Transverse colon (tissue), 4 donors: ENCODE measurements around the gene IGDCC3. TPM values are rescaled to one million over a fixed set of nuclear protein-coding genes. Genes with fewer than 3 reads are reported as not detected.

ENCODE experiments used
- DNase-seq: peaks from one replicate; pipeline ENCODE4 v3.0.0-alpha.2; 2019
- H3K27ac ChIP-seq, 4 donors: fragments of 200-600 bp; sonication (generic); 2 replicates each; pipeline ENCODE4 v1.5.1; 2016 to 2018; ENCODE audit warnings: inconsistent platforms in 4 of 4
- H3K27me3 ChIP-seq: fragments of 200-600 bp; sonication (generic); 2 replicates; pipeline ENCODE4 v1.5.1; 2017; ENCODE audit warnings: inconsistent platforms
- H3K36me3 ChIP-seq, 4 donors: fragments of 200-600 bp; sonication (generic); 2 replicates each; pipeline ENCODE4 v1.5.1; 2017 to 2019; ENCODE audit warnings: inconsistent platforms in 4 of 4
- H3K4me1 ChIP-seq, 4 donors: fragments of 200-600 bp; sonication (generic); 2 replicates each; pipeline ENCODE4 v1.5.1; 2017 to 2020; ENCODE audit warnings: inconsistent platforms in 4 of 4
- H3K4me3 ChIP-seq, 4 donors: fragments of 200-600 bp; sonication (generic); 1 replicate in 1 of 4; 2 replicates in 3 of 4; pipeline versions ENCODE4 v1.5.1 to v1.6.1; 2017 to 2019; ENCODE audit warnings: inconsistent platforms in 4 of 4
- H3K9me3 ChIP-seq, 2 donors: fragments of 200-600 bp; sonication (generic); 2 replicates each; pipeline ENCODE4 v1.5.1; 2017 to 2019; ENCODE audit warnings: inconsistent platforms in 2 of 2
- CTCF ChIP-seq, 5 experiments: fragments of 200-600 bp in 3 of 5; fragments of 450-650 bp in 2 of 5; sonication (generic) in 3 of 5; IDR thresholded peaks; 1 replicate in 2 of 5; 2 replicates in 3 of 5; pipeline ENCODE4 v1.5.1; 2016 to 2017; ENCODE audit warnings: antibody characterized with exemption in 5 of 5, inconsistent platforms in 3 of 5, mild to moderate bottlenecking in 2 of 5, moderate library complexity in 1 of 5
- EP300 ChIP-seq: sonication (generic); formaldehyde crosslinking; IDR thresholded peaks from one replicate; pipeline ENCODE4 v1.6.1; 2017; ENCODE audit warnings: antibody characterized with exemption, low read depth
- POLR2A ChIP-seq: fragments of 450-650 bp; IDR thresholded peaks from one replicate; pipeline ENCODE4 v1.6.1; 2016; ENCODE audit warnings: antibody characterized with exemption, mild to moderate bottlenecking, moderate library complexity
- POLR2AphosphoS5 ChIP-seq, 3 donors: sonication (generic); formaldehyde crosslinking; IDR thresholded peaks; one replicate each; pipeline ENCODE4 v1.6.1; 2016; ENCODE audit warnings: antibody characterized with exemption in 3 of 3
- WGBS, 2 donors: methylation state at CpG; one replicate each; pipeline ENCODE4 v1.1.5; 2018; ENCODE audit warnings: low coverage in 1 of 2; 5-methylcytosine and 5-hydroxymethylcytosine counted together
- in situ Hi-C, 4 donors: fragments of 200-750 bp; cut with MboI; loops; one replicate each; pipeline versions ENCODE4 v1.15.0 to v1.15.1; 2017; ENCODE audit warnings: low sequenced_read_pairs in 3 of 4, low pct_ligation_motif_present in 1 of 4, low pct_unique_long_range_greater_than_20kb in 1 of 4
- intact Hi-C: fragments of 100-400 bp; cut with DNase I; formaldehyde crosslinking; loops from one replicate; pipeline ENCODE4 v1.15.1; 2023; ENCODE audit warnings: low total_unique reads
- total RNA-seq, 4 donors: library from RNA; depleted of rRNA; stranded (reverse); fragments of >200 nt; gene quantifications; one replicate each; pipeline ENCODE4 v1.1.0, GENCODE V29; 2016

Gene IGDCC3
- total RNA-seq, 4 donors from 2014 or later: not detected

GRCh38 chr15:65396283-65396964, 18.6 kb upstream of the IGDCC3 start:
- 14 to 50% methylated on average over 10 to 28 of the region's 34 CpGs for WGBS, 2 donors
- in situ Hi-C loops: no loop called here
- TF ChIP-seq CTCF (IDR thresholded peaks at IDR 0.05) (no peak), EP300 (no peak), POLR2AphosphoS5 (IDR thresholded peaks at IDR 0.05) (no peak), POLR2A (no peak)
- Histone ChIP-seq H3K4me3 (no peak overlapping the region), H3K27me3 (peaks cover 62% of the 10 kb centered on the region), H3K27ac (no peak overlapping the region), H3K4me1 (peaks cover 0 to 5% (median 0%) of the 10 kb centered on the region in 4 donors), H3K9me3 (no peaks in the 10 kb centered on the region), H3K36me3 (no peaks in the 10 kb centered on the region)
- DNase-seq: no peak
- intact Hi-C loops: no loop called here

GRCh38 chr15:65395567-65396202, 17.9 kb upstream of the IGDCC3 start:
- Histone ChIP-seq H3K27me3 (peaks cover 67% of the 10 kb centered on the region), H3K4me3 (no peak overlapping the region), H3K27ac (no peak overlapping the region), H3K36me3 (no peaks in the 10 kb centered on the region), H3K4me1 (no peaks in the 10 kb centered on the region), H3K9me3 (no peaks in the 10 kb centered on the region)
- intact Hi-C loops: no loop called here
- 31% methylated on average over 67 of the region's 72 CpGs; no CpG with 5 or more reads in 1 of the 2 donors for WGBS, 2 donors
- TF ChIP-seq EP300 (no peak), POLR2AphosphoS5 (IDR thresholded peaks at IDR 0.05) (no peak), CTCF (IDR thresholded peaks at IDR 0.05) (no peak), POLR2A (no peak)
- in situ Hi-C loops: no loop called here
- no peak for DNase-seq

- Histone ChIP-seq H3K4me1 (no peaks in the 10 kb centered on the region), H3K27me3 (peaks cover 67% of the 10 kb centered on the region), H3K27ac (no peak overlapping the region), H3K36me3 (no peaks in the 10 kb centered on the region), H3K4me3 (no peak overlapping the region), H3K9me3 (no peaks in the 10 kb centered on the region)
- in situ Hi-C loops (loop anchor here in 1 of 4 donors (5.0 kb wide), 1 partner anchor 78 kb away; no protein-coding TSS in a partner anchor), intact Hi-C loops (no loop called here)
- DNase-seq: no peak
- 70% methylated on average over 9 of the region's 9 CpGs; no CpG with 5 or more reads in 1 of the 2 donors for WGBS, 2 donors
- TF ChIP-seq POLR2A: no peak
- TF ChIP-seq CTCF (IDR thresholded peaks at IDR 0.05): no peak
- no peak for TF ChIP-seq EP300
- TF ChIP-seq POLR2AphosphoS5 (IDR thresholded peaks at IDR 0.05): no peak
These were observed 17.1 kb upstream of the IGDCC3 start for GRCh38 chr15:65394936-65395335.

- H3K9me3 ChIP-seq: no peaks in the 10 kb centered on the region
- in situ Hi-C loops: loop anchor here in 1 of 4 donors (5.0 kb wide), 1 partner anchor 77 kb away; no protein-coding TSS in a partner anchor
- TF ChIP-seq POLR2A: no peak
- TF ChIP-seq CTCF (IDR thresholded peaks at IDR 0.05): no peak
- no peak for TF ChIP-seq EP300
- TF ChIP-seq POLR2AphosphoS5 (IDR thresholded peaks at IDR 0.05): no peak
- DNase-seq: no peak
- H3K4me3 ChIP-seq: no peak overlapping the region
- WGBS, 2 donors: 82 to 100% methylated on average over 2 to 11 of the region's 11 CpGs
- intact Hi-C loops: no loop called here
- no peaks in the 10 kb centered on the region for H3K36me3 ChIP-seq
- H3K27ac ChIP-seq: no peak overlapping the region
- H3K4me1 ChIP-seq: no peaks in the 10 kb centered on the region
- H3K27me3 ChIP-seq: peaks cover 61% of the 10 kb centered on the region
These were observed 16.5 kb upstream of the IGDCC3 start for GRCh38 chr15:65394280-65394789.
